CD4-positive, alpha-beta T cell treated with Interleukin-15 for 4 hours (primary cell): ENCODE results near the gene NCEH1.

Experiments
- DNase-seq: peaks from one replicate; pipeline ENCODE4 v3.0.0-alpha.2; 2020; ENCODE audit warnings: low spot score

Gene NCEH1

DNA sequence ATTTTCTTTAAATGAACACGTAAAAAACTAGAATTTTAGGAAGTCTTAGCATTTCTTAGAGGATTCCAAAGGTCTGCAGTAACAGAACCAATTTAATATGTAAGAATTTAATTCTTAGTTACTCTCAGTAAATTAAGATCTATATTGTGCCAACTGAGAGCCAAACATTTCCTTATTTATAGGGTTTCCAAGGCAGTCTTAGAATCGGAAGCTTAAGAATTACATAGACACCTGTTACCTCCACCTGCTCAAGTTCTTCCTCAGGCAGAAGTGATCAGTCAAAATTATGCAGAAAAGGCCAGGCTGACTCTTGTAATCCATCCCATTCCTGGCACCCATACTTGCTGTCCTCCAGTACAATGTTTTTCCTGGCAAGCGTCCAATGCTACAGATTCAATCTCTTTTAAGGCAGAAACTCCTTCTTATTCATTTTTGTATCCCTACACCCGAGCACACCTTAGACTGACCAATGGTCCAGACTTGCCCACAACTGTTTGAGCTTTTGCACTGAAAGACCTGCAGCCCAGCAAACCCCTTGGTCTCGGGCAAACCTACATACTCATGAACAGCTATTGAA, 64.3 kb downstream of the NCEH1 start:
- no peak for DNase-seq

DNA sequence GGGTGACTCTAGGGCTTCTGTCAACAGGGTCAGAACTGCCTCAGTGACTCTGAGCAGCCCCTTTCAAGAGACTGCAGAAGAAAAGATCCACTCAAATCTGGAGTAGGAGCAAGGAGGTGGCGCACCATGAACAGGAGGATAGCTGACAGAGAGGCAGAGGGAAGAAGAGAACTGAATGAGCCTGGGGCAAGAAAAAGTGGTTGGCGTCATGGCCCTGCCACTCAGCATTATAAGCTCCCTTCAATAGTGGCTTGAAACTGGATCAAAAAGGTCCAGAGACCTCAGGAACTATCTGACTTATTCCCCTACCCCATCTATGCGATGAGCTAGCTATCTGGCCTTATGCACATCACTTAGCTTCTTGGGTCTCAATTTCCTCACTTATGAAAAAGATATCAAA, 66.6 kb downstream of the NCEH1 start:
- DNase-seq = no peak

DNA sequence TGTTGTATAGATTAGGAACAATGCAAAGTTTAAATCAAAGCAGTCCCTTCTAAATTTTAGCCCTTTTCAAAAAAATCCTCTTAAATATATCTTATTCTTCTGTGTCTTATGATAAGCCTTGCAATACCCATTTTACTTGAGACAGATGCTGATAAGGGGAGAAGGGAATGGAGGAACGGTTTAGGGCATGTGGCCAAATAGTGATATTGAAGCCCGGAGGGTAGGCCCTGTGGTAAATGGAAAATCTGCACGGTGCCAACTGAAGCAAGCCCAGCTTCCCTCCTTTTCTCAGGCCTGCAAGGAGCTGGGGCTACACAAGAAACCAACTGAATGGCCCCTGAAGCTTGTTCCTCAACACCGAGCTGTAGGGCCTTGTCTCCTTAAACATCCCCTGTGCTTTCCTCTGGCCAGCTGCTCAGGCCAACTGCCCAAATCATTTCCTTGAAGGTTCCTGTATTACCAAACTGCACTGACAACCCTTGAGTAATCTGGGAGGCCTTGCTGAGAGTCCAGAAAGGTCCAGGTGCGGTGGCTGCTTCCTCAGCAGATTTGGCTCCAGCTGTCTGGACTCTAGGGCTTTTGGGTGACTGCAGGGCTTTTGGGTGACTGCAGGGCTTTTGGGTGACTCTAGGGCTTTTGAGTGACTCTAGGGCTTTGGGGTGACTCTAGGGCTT, 67.2 kb downstream of the NCEH1 start:
- DNase-seq = no peak

DNA sequence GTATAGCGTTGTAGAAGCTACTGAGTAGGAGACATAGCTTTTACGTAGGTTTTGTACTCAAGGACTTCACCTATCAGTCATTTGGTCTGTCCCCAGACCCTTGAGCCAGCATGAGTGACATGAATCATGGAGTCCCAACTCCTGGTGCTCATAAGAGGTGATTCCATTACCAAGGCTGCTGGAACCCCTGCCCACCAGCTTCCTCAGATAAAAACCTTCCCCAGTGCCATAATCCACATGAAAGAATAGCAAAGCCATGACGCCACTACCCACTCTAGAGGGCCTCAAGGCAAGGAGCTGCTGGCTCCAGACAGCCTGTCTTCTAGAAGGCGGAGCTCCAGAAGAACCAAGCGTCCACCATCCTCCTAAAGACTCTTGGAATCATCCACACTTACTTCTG, 69.6 kb downstream of the NCEH1 start:
- no peak for DNase-seq

DNA sequence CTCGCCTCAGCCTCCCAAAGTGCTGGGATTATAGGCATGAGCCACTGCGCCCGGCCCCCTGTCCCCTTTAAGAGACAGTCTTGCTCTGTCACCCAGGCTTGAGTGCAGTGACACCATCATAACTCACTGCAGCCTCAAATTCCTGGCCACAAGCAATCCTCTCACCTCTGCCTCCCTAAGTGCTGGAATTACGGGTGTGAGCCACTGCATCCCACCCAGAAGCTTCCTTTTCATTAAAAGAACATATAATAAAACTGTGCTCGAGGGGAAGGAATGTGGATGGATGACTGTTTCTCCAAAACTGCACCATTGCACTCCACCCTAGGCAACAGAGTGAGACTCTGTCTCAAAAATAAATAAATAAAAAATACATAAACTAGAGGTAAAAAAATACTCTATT, 70.1 kb downstream of the NCEH1 start:
- no peak for DNase-seq

DNA sequence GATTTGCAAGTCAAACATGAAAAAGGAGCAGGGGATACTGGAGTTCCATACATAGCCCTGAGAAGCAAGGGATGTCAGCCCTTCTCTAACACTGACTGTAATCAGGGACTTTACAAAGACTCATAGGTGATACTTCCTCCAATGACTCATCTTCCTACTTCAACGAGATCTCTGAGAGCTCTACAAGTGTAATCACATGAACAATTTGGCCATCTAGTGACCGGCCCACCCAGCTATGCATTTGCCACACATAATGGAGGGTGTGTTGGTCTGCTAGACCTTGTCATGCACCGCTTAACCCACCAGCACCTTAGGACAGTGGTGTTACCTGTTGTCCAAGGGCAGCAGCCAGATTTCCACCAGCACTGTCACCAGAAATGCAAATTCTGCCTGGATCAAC, 75.3 kb downstream of the NCEH1 start:
- DNase-seq = peak; percentile 3

DNA sequence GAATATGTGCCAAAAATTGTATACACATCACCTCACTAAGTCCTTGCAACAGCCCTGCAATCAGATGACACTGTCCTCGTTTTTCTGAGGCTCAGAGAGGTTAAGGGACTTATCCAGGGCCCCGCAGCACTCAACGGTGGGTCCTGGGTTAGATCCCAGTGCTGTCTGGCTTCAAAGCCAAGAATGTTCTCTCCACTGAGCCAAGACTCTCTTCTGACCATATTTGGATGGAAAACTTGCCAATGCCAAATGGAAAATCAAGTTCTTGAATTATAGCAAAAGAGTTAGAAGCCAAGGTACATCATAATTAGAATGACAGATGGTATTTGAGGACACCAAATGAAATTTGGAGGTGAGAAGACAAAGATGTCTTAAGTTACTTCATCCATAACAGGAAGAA, 75.9 kb downstream of the NCEH1 start:
- no peak for DNase-seq

DNA sequence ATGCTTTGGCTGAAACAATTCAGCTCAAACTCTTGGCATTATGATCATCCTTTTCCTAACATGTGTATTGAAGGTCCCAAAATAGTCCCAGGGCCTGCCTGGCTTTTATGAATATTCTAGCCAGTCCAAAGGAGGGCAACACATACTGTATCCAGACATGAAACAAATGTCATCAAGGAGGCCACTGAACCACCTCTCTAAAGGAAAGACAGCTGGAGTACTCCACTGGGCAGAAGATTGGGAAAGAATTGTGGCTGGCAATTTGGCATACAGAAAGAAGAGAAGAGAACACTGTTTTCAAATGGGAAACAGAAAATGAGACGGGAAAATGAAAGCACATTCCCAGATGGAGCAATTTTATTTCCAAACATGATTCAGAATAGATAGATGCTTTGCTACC, 80.6 kb downstream of the NCEH1 start:
- no peak for DNase-seq

DNA sequence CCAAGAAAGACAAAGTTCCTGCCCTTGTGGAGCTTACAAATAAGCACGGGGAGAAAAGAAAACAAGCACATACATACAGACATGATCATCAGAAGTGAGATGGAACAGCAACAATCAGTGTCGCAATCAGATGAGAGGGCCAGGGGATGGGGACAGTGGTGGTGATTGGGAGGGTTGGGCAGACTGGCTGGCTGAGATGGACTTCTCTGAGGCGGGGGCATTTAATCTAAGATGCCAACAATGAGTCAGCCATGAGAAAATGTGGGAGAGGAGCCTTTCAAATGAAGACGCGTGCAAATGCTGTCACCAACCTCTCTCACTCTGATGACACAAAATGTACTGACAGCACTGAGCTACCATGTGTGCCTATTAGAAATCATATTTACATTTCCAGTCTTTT, 81.4 kb downstream of the NCEH1 start:
- no peak for DNase-seq

DNA sequence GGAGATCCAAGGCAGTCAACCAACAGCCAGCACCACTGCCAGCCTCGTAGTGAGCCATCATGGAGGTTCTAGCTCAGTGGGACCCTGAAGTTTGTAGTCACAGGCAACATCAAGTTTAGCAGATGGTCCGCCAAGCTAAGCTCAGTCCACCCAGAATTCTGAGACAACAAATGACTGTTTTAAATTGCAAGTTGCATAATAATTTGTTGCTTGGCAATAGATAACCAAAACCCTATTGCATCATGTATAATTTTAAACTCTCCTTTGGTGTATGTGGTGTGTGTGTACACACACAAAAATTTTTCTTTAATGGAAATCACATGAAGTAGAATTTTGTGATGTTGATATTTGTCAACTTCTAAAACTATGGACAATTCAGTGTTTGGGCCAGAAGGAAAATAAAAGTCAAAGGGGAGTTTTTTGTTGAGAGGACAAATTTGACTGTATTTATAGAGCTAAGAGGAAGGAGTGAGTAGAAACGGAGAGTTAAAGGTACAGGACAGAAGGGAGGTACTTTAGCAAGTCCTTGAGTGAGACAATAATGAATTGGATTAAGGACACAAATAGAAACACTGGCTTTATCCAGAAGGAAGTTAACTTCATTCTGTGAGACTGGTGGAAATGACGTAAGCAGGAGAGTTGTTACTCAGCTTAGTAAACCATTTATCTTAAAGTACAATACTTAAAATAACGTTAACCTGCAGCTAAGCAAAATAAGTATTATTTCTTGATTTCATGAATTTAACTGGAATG, 83.6 kb downstream of the NCEH1 start:
- DNase-seq = no peak

DNA sequence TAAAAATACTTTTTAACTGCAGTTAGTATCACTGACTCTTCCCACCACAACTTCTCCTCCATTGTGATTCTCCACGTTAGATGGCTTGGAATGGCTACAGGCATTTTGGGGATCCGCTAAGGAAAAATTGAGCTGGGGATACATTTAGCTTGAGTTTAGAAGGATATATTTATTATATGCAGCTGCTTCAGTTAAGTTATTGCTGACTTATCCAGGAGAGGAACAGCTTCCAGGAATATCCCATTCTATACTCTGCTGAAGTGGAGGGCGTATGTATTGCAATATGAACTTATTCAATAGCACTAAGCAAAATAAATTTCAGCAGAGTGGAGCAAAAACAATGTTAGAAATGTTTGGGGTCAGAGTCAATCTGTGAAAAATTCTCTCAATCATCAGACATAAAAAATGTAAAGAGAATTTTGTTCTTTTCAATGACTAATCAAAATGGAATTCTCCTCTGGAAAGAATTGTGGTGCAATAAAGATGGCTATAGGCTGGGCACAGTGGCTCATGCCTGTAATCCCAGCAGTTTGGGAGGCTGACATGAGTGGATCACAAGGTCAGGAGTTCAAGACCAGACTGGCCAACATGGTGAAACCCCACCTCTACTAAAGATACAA, 84.7 kb downstream of the NCEH1 start:
- DNase-seq = no peak

DNA sequence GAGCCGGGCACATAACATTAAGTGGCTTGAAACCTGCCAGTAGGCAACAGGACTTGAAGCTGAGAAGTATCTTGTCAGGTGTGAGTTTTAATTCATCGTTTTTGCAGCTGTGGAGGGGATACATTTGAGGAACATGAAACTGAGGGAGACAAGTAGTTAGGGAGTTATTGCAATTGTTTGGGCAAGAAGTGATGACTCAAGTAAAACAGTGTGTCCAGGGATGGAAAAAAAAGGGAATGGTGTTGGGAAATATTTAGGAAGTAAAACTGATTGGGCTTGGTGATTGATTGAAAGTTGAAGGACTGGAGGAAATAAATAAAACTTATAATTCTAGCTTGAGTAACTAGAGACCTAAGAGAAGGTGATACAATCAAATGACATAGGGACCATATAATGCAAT, 85.5 kb downstream of the NCEH1 start:
- no peak for DNase-seq

DNA sequence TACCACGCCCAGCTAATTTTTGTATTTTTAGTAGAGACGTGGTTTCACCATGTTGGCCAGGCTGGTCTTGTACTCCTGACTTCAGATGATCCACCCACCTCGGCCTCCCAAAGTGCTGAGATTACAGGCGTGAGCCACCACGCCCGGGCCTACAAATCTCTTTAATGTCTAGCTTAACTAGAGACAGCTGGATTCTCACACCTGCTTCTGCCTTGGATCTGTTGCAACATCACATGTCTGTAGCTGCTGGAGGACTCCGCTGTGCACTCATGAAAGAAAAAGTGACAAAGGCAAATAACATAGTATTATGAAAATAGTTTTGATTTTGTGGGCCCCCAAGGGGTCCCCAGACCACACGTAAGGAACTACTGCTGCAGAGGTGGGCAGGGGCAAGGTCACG, 85.9 kb downstream of the NCEH1 start:
- DNase-seq = no peak

DNA sequence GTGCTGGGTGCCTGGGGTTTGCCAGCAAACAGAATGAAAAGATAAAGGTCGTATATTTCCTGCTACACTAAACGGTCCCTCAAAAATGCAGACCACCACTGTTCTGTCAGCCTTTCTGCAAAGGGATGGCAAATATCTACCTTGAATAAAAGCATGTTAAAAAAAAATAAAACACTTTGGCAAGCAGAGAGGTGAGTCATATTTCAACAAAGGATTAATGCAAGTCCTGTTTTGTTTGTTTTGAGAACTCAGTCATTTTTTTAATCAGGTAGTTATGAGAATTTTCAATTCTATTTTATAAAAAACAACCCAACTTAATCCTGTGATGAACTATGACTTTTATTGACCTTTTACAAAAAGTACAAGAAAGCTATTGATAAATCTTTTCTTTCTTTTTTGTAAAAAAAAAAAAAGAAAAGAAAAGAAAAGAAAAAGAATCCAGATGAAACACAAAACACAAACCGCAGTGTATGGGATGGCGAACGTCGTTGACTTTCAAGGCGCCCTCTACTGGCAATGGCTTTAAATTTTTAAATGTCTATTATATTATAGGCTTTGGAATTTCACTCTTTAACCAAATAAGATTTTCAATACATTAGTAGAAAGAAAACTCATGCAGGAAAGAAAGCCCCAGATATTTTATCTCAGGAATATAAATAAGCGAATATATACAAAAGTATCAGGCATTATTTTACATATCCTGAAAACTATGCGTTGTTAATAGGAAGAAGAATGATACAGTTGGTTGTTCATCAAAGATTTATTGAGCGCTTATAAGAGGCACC, 87.8 kb downstream of the NCEH1 start:
- DNase-seq = peak; percentile 56

DNA sequence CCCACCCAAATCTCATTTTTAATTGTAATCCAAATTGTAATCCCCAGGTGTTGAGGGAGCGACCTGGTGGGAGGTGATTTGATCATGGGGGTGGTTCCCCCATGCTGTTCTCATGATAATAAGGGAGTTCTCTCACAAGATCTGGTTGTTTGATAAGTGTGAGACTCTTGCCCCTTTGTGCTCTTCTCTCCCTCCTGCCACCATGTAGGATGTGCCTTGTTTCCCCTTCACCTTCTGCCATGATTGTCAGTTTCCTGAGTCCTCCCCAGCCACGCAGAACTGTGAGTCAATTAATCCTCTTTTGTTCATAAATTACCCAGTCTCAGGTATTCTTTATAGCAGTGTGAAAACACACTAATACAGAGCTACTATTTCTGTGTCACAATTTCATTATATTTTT, 88.7 kb downstream of the NCEH1 start:
- no peak for DNase-seq

DNA sequence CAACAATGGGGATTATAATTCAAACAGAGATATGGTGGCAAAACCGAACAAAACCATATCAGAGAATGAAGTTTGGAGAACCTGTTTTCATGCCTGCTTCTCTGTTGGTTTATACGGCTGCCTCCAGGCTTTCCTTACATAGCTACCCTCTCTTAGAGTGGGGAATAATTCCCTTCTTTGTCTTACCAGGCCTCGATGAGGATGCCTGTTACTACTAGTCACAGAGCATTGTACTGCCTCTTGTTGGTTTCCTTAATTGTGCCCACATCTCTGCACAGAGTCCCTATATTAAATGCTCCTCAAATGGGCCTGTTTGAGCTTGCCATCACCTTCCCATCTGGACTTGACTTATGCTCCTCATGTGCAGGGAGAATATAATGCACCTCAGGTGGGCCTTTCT, 92.9 kb downstream of the NCEH1 start:
- DNase-seq = no peak

DNA sequence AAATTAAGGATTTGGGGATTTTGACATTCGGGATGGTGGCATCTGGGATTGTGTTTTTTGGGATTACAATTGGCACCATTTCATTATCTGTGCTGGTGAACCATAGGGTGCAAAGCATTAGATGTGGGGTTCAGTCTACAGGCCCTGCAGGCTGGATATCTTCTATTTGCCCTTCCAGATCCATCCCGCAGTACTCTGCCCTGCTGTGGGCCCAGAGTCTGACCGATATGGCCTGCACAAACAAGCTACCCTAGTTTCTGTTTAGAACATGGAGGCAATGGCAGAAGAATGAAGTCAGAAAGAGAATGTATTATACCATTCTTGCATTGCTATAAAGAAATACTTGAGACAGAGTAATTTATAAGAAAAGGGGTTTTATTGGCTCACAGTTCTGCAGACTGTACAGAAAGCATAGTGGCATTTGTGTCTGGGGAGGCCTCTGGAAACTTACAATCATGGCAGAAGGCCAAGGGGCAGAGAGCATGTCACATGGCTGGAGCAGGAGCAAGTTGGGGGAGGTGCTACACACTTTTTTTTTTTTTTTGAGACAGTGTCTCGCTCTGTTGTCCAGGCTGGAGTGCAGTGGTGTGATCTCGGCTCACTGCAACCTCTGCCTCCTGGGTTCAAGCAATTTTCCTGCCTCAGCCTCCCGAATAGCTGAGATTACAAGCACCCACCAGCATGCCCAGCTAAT, 93.7 kb downstream of the NCEH1 start:
- DNase-seq = no peak

DNA sequence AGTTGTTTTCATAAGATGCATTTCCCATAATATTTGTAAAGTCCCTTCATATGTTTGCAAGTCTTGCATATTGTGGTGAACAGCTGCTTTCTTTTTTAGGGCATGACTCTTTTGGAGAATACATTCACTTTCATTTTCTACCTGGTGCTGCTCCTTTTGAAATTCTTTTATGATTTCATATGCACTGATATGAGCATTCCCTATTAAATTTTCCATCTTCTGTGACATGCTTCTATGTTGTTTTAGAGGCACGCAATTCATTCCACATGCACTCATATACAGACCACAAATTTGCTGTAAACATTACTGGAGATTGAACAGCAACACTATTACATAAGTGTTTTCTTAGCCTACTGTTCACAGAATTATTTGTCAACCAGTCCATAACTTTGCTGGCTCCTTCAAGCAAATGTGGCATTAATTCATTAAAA, 94.8 kb downstream of the NCEH1 start:
- no peak for DNase-seq

DNA sequence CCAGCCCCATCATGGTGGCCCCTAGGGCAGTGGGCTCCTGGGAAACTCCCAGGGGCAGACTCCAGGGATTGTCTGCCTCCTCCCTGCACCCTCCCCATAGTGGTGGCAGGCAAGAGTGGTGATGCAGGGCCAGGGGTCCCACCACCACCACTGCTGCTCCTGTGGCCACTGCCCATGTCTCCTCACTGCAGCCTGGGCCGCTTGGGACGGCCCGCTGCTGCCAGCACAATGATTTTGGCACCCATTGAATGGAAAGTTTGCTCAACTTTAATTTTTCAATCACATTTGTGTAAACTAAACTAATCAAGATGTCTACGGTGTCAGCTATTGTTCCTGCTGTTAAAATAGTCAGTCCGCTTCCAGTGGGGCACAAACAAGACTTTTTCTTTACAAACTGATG, 95.6 kb downstream of the NCEH1 start:
- DNase-seq = no peak

DNA sequence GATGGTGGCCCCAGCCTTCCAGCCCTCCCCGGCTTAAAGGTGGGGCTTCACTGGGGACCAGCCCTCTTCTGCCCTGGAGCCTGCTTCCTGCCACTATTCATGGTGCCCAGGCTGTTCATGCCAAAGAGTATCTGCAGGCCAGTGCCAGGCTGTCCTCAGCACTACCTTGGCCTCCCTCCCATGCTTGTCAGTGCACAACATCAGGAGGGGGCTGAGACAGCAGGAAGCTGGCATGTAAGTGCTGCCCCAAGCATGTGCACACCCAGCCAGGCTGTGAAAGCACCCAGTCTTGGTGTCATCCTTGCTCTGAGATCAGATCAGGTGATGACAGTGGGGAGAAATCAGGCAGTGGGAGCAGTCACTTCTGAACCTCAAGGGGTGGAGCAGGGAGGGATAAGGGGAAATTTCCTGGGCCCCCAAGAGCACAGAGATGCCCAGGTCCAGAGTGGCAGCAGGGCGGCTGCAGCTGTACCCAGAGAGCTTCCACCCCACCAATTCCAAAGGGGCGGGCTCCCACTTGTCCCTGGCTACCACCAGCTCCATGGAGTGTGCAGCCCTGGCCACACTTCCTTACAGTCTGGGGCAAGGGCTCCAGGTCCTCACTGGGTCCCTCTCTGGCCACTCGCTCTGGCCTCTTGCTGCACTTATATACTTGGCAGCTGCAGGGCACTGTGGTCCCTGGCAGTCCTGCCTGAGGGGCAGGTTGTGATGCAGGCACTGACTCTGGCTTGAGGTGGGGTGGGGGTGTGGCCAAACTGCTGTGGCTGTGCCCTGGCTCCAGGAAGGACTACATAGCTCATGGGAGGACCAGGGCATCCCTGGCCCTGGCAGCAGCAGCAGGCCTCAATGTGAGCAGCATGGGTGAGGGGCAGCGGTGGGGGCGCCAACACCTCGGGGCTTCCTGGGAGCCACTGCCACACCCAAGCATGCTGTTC, 96.3 kb downstream of the NCEH1 start:
- DNase-seq = no peak

DNA sequence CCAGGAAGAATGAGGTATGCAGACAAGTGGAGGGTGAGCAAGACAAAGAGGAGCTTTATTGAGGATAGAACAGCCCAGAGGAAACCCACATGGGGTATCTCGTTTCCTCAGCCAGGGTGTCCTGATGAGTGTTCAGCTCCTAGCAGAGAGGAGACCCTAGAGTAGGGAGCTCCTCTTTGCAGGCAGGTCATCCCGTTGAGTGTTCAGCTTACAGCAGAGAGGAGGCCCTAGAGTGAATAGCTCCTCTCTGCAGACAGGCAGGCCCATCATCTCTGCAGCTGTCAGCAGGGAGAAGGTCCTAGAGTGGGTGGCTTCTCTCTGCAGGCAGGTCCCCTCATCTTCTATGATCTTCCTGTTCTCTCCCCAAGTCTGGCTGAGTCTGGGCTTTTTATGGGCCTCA, 97.0 kb downstream of the NCEH1 start:
- no peak for DNase-seq
